ENCODE measurements around the gene CFAP20DC. TPM values are rescaled to one million over a fixed set of nuclear protein-coding genes. Genes with fewer than 3 reads are reported as not detected.

Gene CFAP20DC
- total RNA-seq, 1 experiment from 2014 or later: 4.5 TPM

DNA sequence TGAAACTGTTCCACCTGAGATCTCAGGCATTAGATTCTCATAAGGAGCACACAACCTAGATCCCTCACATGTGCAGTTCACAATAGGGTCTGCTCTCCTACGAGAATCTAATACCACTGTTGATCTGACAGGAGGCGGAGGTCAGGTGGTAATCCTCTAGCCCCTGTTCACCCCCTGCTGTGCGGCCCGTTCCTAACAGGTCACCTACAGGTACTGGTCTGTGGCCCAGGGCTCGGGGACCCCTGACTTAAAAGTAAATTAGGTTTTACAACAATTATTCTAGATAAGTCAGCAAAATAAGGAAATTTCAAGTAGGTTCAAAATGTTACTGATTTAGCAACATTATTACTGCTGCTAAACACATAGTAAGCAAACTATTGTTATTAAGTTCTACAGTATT is 58.2 kb downstream of the CFAP20DC start:
- Histone ChIP-seq H3K9ac (ENCODE audit: extremely low read depth, insufficient read length, low read length) (no peak overlapping the region), H2BK20ac (ENCODE audit: low read depth, low read length, poor library complexity, severe bottlenecking) (no peak overlapping the region), H3K27ac (ENCODE audit: insufficient read length, low read depth, low read length) (no peak overlapping the region), H3K23ac (ENCODE audit: insufficient read length, low read depth, low read length) (no peak overlapping the region), H2BK120ac (ENCODE audit: low read depth, low read length, poor library complexity, severe bottlenecking) (no peak overlapping the region), H3K27me3 (ENCODE audit: insufficient read depth, low read length) (no peaks in the 10 kb centered on the region), H4K8ac (replicated peaks; ENCODE audit: insufficient read length, low read depth, low read length) (no peak overlapping the region), H4K91ac (ENCODE audit: insufficient read length, low read depth, low read length) (no peak overlapping the region), H2BK12ac (ENCODE audit: insufficient read length, low read depth, low read length) (no peak overlapping the region), H3K4ac (ENCODE audit: low read depth, low read length) (no peak overlapping the region), H4K20me1 (ENCODE audit: control insufficient read depth, insufficient read depth, insufficient read length) (no peaks in the 10 kb centered on the region), H2AK5ac (ENCODE audit: insufficient read length, low read length) (no peak overlapping the region), H3K4me1 (ENCODE audit: insufficient read depth, low read length) (no peaks in the 10 kb centered on the region), H3K56ac (ENCODE audit: insufficient read length, low read depth, low read length) (no peak overlapping the region), H3K4me2 (ENCODE audit: insufficient read depth, insufficient read length, low read length) (no peak overlapping the region), H2BK15ac (ENCODE audit: low read depth, low read length) (no peak overlapping the region), H4K5ac (ENCODE audit: insufficient read length, low read depth, low read length) (no peak overlapping the region), H2AFZ (ENCODE audit: low read length) (no peak overlapping the region), H3K14ac (ENCODE audit: insufficient read depth, low read length) (no peak overlapping the region), H3K9me3 (ENCODE audit: control insufficient read depth, low read depth, low read length) (no peaks in the 10 kb centered on the region), H3K18ac (ENCODE audit: insufficient read length, low read depth, low read length) (no peak overlapping the region), H2BK5ac (ENCODE audit: insufficient read length, low read length) (no peak overlapping the region), H3K79me1 (ENCODE audit: insufficient read depth, low read depth, low read length, poor library complexity, severe bottlenecking) (no peaks in the 10 kb centered on the region), H3K23me2 (ENCODE audit: insufficient read length, low read depth, low read length, poor library complexity, severe bottlenecking) (no peaks in the 10 kb centered on the region), H3K79me2 (ENCODE audit: insufficient read depth, low read length) (no peaks in the 10 kb centered on the region), H3T11ph (ENCODE audit: low read length) (no peak overlapping the region)
- Mint-ChIP-seq H3K4me3 (no peak overlapping the region), H3K27ac (no peak overlapping the region), H3K4me1 (peaks cover 5 to 11% of the 10 kb centered on the region in 2 experiments; a peak in 3 of 4 replicates), H3K36me3 (ENCODE audit: insufficient read depth in 1 of 3, low read depth in 3 of 3) (no peaks in the 10 kb centered on the region), H3K27me3 (ENCODE audit: low read depth) (no peaks in the 10 kb centered on the region; the same call in 1 of the 2 replicates), H3K9me3 (no peaks in the 10 kb centered on the region)
- WGBS (ENCODE audit: extremely low coverage, insufficient read length, low lambda C conversion rate): no CpG with 5 or more reads among the region's 5 CpGs
- no peak for TF ChIP-seq CTCF (conservative IDR thresholded peaks at IDR 0.05)
- no peak for DNase-seq
